CD4-positive, alpha-beta T cell treated with Interleukin-6 at 100 ng/mL for 8 hours (primary cell): Measurements from ENCODE around the gene HIBADH.
"Not testable (repeated sequence)": the region's sequence is repeated elsewhere in the genome, so short reads cannot be mapped to it uniquely, and the experiment has no call there.

Source experiments
- DNase-seq: peaks from one replicate; pipeline ENCODE4 v3.0.0-alpha.2; 2020; ENCODE audit warnings: mixed read lengths, low spot score

HIBADH gene

GRCh38 chr7:27678617-27679260, 16.1 kb upstream of the HIBADH start:
- DNase-seq = no peak

- no peak for DNase-seq
Measured at GRCh38 chr7:27677912-27678612, 15.4 kb upstream of the HIBADH start.

DNA sequence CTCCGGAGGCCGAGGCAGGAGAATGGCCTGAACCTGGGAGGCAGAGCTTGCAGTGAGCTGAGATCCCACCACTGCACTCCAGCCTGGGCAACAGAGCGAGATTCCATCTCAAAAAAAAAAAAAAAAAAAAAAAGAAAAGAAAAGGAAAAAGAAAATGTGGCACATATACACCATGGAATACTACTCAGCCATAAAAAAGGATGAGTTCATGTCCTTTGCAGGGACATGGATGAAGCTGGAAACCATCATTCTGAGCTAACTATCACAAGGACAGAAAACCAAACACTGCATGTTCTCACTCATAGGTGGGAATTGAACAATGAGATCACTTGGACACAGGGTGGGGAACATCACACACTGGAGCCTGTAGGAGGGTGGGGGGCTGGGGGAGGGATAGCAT, 11.4 kb upstream of the HIBADH start:
- DNase-seq = not testable (repeated sequence)

GRCh38 chr7:27671675-27672074, 9.0 kb upstream of the HIBADH start:
- no peak for DNase-seq

DNA sequence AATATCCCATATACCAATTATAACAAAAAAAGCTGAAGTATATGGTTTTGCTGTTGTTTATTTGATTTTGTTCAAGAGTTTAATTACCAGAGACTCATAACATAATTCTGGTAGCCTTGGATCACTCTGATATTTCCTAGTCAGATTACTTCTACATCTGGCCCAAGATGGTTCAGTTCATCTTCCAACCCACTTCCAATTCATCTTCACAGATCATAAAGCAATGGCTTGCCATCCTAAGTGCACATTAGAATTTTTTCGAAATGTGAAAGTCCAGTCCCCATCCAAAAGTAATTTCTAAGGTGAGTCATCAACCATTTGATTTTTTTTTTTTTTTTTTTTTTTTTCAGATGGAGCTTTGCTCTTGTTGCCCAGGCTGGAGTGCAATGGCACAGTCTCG, 8.0 kb upstream of the HIBADH start:
- no peak for DNase-seq

GRCh38 chr7:27670177-27670576, 7.5 kb upstream of the HIBADH start:
- DNase-seq = no peak

- DNase-seq = no peak
Measured at GRCh38 chr7:27665531-27665930, 2.8 kb upstream of the HIBADH start.

DNA sequence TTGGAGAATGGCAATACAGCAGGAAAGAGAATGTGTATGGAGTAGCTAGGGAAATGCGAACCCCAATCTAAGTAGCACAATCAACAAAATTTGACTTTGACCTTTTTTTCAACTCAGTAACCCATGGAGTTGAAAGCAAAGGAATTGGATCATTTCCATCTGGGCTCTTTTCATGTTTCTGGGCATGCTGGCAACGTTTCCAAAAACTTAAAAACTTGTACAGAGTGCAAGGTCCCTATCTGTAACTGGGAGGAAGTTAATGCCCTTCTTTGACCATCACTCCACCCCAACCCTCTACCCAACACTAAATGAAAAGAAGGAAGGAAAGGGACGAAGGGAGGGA, 1.3 kb upstream of the HIBADH start:
- DNase-seq = no peak

- DNase-seq = peak; percentile 7
Measured at GRCh38 chr7:27661811-27662489, 733 bp downstream of the HIBADH start.

DNA sequence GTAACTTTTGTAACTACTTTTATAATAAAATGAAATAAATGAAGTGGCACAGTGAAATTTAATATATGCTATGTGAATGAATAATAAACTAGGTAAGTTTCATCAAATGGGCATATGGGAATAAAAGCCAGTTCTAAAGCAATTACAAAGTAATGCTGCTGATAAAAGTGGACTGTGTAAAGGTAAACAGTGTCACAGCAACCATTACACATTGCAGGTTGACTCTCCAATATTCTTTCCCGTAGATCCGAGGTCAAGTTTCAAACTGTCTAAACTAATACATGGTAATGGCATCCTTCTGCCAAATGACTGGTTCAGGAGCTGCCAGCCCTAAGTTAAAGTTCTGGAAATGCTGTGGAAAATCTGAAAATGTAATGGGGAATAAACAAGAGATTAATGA, 6.0 kb downstream of the HIBADH start:
- DNase-seq = no peak

DNA sequence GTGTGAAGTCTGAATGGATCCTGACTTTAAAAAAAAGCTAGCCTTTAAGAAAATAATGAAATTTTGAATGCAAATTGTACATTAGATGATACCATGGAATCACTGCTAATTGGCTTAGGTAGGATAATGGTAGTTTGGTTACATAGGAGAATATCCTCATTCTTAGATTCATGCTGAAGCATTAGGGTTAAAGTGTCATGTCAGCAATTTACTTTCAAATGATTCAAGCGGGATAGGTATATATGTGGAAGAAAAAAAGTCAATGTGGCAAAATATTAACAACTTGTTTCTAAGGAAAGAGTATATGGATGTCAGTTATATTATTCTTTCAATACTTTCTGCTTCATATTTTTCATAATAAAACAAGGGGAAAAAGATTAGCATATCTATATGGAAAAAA, 7.5 kb downstream of the HIBADH start:
- no peak for DNase-seq

- DNase-seq = no peak
Measured at GRCh38 chr7:27652518-27652917, 10.2 kb downstream of the HIBADH start.

GRCh38 chr7:27651702-27652101, 11.0 kb downstream of the HIBADH start:
- DNase-seq = no peak

DNA sequence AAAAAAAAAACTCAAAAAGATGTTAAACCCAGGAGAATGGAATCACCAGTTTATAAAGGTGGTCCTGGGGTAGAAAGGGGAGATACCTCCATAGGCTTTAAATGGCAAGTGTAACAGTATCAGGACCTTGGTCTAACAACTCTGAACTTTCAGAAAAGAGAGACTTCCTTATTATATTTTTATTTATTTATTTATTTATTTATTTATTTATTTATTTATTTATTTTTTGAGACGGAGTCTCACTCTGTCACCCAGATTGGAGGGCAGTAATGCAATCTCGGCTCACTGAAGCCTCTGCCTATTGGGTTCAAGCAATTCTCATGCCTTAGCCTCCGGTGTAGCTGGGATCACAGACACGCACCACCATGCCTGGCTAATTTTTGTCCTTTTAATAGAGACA, 12.4 kb downstream of the HIBADH start:
- DNase-seq = no peak

DNA sequence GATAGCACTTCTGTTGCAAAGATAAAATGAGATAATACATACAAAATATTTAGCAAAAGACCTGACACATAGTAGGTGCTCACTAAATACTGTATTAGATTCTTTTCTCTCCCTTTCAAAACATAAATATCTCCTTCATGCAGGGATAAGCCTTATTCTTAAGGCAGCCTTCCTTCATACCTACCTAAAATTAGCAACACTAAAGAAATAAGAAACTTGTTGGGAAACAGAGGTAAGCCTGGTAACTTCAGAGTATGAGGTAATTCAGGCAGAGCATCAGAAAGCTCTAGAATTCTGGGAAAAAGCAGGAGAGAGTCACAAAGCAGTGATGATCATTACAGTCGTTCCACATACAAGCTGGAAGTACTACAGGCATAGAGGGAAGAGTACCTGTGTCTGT, 15.2 kb downstream of the HIBADH start:
- DNase-seq = no peak

- DNase-seq = no peak
Measured at GRCh38 chr7:27647046-27647445, 15.6 kb downstream of the HIBADH start.

- DNase-seq = no peak
Measured at GRCh38 chr7:27642271-27642670, 20.4 kb downstream of the HIBADH start.

GRCh38 chr7:27641581-27642230, 21.0 kb downstream of the HIBADH start:
- DNase-seq = no peak

GRCh38 chr7:27640884-27641574, 21.7 kb downstream of the HIBADH start:
- no peak for DNase-seq

DNA sequence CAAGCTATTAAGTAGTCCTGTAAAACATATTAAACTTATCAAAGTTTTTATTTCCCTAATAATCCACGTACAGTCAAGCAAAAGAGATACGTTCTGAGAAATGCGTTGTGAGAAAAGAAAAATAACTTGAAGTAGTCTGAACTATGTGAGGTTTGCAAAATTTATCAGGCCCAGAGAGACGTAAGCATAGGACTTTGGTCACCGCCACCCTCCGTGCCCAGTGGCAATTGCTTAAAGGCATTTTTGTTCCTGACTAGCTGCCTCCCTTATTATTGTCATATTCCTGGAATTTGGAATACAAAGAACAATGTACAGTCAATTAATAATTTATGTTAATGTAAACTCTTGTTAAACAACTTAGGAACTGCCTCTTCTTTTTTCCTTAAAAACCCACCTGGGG, 22.8 kb downstream of the HIBADH start:
- DNase-seq = no peak

GRCh38 chr7:27639048-27639447, 23.6 kb downstream of the HIBADH start:
- DNase-seq = not testable (repeated sequence)

DNA sequence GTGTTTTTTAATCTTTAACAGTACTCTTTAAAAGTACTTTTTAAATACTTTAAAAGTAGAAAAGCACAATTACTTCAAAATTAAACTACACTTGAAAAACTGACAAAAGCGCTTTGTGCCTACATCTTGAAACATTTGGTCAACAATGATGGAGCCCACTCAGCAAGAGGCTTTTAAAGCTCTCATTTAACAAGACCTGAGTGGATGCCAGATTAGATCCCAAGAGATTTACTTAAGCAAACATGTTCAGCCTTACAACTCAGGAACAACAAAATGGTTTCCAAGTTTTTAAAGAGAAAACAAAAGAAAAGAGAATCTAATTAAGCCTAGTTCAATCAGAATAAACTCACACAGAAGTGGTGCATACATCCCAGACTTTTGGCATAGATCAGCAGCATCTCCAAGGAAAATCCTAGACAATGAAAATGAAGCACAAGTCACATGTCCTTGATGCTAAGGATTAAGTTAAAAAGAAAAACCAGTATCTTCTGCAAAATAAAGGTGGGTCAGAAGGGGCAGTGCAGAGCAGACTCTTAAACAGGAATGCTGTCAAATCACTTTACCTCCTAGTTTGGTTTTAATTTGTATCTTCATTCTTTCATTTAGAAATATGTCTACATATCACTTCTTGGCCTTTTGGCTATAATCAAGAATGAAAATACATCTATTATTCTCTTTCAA, 26.2 kb downstream of the HIBADH start:
- DNase-seq = no peak
